ENCODE measurements around the gene SLC38A7. TPM values are rescaled to one million over a fixed set of nuclear protein-coding genes. Genes with fewer than 3 reads are reported as not detected.

Gene SLC38A7
- total RNA-seq, 1 donor from 2014 or later, result 38.0 TPM

GRCh38 chr16:58644765-58645487 lies 39.6 kb downstream of the SLC38A7 start:
- Histone ChIP-seq H3K4me3 (ENCODE audit: low read depth, low read length) (no peak overlapping the region), H3K36me3 (ENCODE audit: control insufficient read depth, insufficient read depth, low read length) (no peaks in the 10 kb centered on the region), H3K27me3 (ENCODE audit: control insufficient read depth, insufficient read depth, low read length) (no peaks in the 10 kb centered on the region)
- TF ChIP-seq CTCF (IDR thresholded peaks at IDR 0.05; ENCODE audit: insufficient read depth, low read length, poor library complexity, severe bottlenecking), result no peak
- no peak for DNase-seq (ENCODE audit: low read depth)

- H3K4me3 ChIP-seq (ENCODE audit: low read depth, low read length), result no peak overlapping the region
- DNase-seq (ENCODE audit: low read depth), result no peak
- TF ChIP-seq CTCF (IDR thresholded peaks at IDR 0.05; ENCODE audit: insufficient read depth, low read length, poor library complexity, severe bottlenecking), result no peak
- H3K27me3 ChIP-seq (ENCODE audit: control insufficient read depth, insufficient read depth, low read length), result no peaks in the 10 kb centered on the region
- no peaks in the 10 kb centered on the region for H3K36me3 ChIP-seq (ENCODE audit: control insufficient read depth, insufficient read depth, low read length)
Observed at GRCh38 chr16:58644108-58644507, 40.5 kb downstream of the SLC38A7 start.

- H3K27me3 ChIP-seq (ENCODE audit: control insufficient read depth, insufficient read depth, low read length), result no peaks in the 10 kb centered on the region
- no peak overlapping the region for H3K4me3 ChIP-seq (ENCODE audit: low read depth, low read length)
- no peaks in the 10 kb centered on the region for H3K36me3 ChIP-seq (ENCODE audit: control insufficient read depth, insufficient read depth, low read length)
- TF ChIP-seq CTCF (IDR thresholded peaks at IDR 0.05; ENCODE audit: insufficient read depth, low read length, poor library complexity, severe bottlenecking), result no peak
- DNase-seq (ENCODE audit: low read depth), result no peak
Observed at GRCh38 chr16:58640949-58641348, 43.6 kb downstream of the SLC38A7 start.

GRCh38 chr16:58639836-58640235 lies 44.7 kb downstream of the SLC38A7 start:
- no peaks in the 10 kb centered on the region for H3K27me3 ChIP-seq (ENCODE audit: control insufficient read depth, insufficient read depth, low read length)
- no peak for TF ChIP-seq CTCF (IDR thresholded peaks at IDR 0.05; ENCODE audit: insufficient read depth, low read length, poor library complexity, severe bottlenecking)
- no peaks in the 10 kb centered on the region for H3K36me3 ChIP-seq (ENCODE audit: control insufficient read depth, insufficient read depth, low read length)
- no peak overlapping the region for H3K4me3 ChIP-seq (ENCODE audit: low read depth, low read length)
- no peak for DNase-seq (ENCODE audit: low read depth)

- no peak for TF ChIP-seq CTCF (IDR thresholded peaks at IDR 0.05; ENCODE audit: insufficient read depth, low read length, poor library complexity, severe bottlenecking)
- H3K36me3 ChIP-seq (ENCODE audit: control insufficient read depth, insufficient read depth, low read length), result no peaks in the 10 kb centered on the region
Observed at GRCh38 chr16:58639230-58639629, 45.3 kb downstream of the SLC38A7 start.

More at GRCh38 chr16:58639230-58639629, 45.3 kb downstream of the SLC38A7 start:
- DNase-seq (ENCODE audit: low read depth), result no peak
- Histone ChIP-seq H3K4me3 (ENCODE audit: low read depth, low read length) (no peak overlapping the region), H3K27me3 (ENCODE audit: control insufficient read depth, insufficient read depth, low read length) (no peaks in the 10 kb centered on the region)

All from kidney epithelial cell (primary cell).